Cortex of kidney (tissue), 1 donor: ENCODE data around the gene RTBDN.

Experiments used
- DNase-seq: peaks from one replicate; lab custom pipeline; 2025; lab: John Stamatoyannopoulos, UW

RTBDN gene

DNA sequence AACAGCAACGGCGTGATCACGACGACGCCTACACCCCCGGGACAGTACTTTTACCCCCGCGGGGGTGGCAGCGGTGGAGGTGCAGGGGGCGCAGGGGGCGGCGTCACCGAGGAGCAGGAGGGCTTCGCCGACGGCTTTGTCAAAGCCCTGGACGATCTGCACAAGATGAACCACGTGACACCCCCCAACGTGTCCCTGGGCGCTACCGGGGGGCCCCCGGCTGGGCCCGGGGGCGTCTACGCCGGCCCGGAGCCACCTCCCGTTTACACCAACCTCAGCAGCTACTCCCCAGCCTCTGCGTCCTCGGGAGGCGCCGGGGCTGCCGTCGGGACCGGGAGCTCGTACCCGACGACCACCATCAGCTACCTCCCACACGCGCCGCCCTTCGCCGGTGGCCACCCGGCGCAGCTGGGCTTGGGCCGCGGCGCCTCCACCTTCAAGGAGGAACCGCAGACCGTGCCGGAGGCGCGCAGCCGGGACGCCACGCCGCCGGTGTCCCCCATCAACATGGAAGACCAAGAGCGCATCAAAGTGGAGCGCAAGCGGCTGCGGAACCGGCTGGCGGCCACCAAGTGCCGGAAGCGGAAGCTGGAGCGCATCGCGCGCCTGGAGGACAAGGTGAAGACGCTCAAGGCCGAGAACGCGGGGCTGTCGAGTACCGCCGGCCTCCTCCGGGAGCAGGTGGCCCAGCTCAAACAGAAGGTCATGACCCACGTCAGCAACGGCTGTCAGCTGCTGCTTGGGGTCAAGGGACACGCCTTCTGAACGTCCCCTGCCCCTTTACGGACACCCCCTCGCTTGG, 42.1 kb downstream of the RTBDN start:
- DNase-seq, result no peak

DNA sequence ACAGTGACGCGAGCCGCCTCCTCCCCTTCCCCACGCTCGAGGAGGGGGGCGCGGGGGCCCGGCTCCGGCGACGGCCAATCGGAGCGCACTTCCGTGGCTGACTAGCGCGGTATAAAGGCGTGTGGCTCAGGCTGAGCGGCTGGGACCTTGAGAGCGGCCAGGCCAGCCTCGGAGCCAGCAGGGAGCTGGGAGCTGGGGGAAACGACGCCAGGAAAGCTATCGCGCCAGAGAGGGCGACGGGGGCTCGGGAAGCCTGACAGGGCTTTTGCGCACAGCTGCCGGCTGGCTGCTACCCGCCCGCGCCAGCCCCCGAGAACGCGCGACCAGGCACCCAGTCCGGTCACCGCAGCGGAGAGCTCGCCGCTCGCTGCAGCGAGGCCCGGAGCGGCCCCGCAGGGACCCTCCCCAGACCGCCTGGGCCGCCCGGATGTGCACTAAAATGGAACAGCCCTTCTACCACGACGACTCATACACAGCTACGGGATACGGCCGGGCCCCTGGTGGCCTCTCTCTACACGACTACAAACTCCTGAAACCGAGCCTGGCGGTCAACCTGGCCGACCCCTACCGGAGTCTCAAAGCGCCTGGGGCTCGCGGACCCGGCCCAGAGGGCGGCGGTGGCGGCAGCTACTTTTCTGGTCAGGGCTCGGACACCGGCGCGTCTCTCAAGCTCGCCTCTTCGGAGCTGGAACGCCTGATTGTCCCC, 42.9 kb downstream of the RTBDN start, which contains the start of gene JUNB:
JUNB (plus strand) TSS at position 142 of the 706 bp plus-strand sequence; CDS start at position 428, 286 bp downstream.
- DNase-seq, result no peak

DNA sequence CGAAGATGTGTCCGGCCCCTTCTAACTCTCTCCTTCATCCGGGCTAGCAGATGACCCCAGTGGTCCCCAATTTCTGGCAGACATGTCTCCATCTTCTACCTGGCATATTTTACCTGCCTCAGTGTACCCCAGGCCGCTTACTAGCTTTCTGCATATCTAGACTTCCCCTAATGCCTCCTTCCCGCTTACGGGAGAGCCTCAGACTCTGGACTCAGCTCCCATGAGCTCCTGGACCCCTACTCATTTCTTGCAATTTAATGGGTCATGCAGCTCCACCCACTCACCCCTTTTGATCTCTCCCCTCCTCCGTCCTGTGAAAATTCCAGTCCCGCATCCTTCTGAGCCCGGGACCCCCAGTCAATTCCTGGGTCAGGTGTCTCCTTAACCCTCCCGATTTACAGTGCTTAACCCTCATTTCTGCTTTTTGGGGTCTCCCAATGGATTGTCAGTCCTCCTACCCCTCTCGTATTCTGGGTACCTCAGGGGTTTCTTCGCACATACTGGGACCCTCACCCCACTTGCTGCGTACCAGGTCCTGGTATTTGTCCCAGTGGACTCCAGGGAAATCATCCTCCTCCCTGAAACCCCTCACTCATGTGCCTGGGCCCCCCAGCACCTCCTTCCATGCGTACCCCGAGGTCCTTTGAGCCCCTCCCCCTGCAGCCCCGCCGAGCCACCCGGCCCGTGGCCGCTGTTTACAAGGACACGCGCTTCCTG, 43.6 kb downstream of the RTBDN start:
- no peak for DNase-seq

DNA sequence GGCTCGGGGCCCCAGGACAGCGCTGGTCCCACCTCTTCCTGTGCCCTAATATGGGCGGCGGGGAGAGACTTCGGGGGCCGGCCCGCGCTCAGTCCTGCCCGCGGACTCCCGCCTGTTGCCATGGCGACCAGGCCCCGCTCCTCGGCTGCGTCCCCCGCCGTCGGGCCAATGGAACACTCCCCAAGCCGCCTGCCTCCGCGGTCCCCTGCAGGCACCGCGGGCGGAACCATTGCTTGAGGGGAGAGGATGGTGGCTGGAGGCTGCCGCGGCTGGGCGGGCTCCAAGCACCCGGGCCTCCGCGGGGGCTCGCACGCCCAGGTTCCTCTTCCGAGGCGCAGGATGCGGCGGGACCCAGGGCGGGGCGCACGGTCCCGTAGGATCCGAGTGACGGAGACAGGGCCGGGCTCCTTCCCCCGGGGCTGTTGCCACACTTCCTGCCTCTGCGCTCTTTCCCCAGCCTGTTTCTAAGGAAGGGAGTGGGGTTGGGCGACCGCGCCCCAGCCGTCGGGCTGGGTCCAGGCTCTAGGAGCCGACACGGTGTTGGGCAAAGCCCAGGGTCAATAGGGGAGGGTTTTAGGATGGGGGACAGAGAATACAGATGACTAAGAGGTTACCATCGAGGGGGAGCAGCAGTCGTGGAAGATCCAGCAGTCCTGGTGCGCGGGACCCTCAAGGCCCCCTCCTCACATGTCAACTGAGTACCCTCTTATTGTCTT, 44.3 kb downstream of the RTBDN start:
- no peak for DNase-seq

DNA sequence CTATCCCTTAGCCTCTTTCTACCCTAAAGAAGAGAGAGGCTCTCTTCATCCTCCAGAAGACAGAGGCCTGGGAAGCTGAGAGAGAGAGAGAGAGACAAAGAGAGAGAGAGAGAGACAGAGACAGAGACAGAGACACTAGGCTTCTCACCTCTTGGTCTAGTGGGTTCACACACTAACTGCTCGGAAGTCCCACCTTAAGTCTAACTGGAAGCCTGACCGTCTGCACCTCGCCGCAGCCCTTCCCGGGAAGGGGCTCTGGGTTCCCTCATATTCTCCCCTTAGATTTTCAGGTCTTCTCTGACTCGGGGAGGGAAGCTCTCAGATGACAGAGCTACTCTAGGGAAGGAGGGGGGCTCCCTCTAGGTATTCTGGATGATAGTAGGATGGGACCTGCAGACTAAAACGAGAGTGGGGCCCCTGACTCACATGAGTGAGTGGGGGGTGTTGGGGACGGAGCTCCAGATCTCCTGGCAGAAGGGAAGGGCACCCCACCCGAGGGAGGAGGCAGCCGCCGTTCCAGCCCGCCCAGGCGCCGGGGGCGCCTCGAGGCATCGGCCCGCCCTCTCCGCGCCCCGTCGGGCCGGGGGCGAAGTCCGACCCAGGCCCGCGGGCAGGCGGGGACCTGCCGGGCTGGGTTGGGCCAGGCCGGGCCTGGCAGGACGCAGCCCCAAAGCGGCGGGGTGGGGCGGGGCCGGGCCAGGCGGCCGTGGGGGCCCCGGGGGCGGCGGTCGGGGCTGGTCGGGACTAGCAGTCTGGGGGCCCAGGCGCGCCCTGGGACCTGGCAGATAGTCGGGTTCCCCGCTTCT, 45.1 kb downstream of the RTBDN start:
- DNase-seq, result no peak

DNA sequence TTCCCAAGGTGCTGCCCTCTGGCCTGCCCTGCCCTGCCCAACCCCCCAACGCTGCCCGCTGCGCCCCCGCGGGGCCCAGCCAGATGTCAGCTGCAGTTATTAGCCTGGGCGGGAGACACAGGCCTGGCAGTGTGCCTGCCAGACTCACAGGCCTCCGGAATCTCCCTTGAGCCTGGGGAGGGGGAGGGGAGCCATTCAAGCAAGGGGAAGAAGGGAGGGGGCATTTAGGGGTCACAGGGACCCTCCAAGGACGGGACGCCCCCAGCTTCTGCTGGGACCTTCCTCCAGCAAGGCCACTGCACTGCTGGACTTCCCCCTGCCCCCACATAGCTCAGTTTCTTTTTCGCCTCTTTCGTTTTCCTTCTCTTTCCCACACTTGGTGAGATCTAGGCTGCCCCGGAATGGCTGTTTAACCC, 45.7 kb downstream of the RTBDN start:
- DNase-seq, result no peak

DNA sequence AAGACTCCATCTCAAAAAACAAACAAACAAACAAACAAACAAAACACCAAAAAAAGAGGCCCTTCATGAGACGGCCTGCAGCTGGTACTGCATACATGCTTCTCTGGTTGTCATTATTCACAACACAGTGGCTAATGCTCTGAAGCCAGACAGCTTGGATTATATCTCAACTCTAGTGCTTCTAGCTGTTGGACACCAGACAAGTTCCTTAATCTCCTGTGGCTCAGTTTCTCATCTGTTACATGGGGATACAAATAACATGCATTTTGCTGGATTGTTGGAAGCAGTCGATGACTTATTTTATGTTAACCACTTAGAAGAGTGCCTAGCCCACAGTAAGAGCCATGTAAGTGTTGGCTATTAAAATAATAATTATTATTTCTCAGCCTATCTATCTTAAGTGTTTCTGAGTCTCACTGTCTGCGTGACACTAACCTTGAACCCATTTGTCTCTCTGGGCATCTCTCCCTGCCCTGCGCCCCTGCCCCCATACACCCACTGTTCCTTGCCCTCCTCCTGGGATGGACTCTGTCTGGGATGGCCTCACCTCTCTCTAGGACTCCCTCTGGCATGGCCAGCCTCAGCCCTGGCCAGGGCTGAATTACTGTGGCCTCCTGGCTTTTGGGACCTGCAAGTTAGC, 46.2 kb downstream of the RTBDN start:
- no peak for DNase-seq

DNA sequence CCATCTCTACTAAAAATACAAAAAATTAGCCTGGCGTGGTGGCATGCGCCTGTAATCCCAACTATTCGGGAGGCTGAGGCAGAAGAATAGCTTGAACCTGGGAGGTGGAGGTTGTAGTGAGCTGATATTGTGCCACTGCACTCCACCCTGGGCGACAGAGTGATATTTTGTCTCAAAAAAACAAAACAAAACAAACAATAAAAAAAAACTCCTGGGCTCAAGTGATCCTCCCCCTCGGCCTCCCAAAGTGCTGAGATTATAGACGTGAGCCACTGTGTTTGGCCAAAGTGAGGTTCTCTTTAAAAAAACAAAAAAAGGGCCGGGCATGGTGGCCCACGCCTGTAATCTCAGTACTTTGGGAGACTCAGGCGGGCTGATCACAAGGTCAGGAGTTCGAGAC, 46.9 kb downstream of the RTBDN start:
- no peak for DNase-seq

DNA sequence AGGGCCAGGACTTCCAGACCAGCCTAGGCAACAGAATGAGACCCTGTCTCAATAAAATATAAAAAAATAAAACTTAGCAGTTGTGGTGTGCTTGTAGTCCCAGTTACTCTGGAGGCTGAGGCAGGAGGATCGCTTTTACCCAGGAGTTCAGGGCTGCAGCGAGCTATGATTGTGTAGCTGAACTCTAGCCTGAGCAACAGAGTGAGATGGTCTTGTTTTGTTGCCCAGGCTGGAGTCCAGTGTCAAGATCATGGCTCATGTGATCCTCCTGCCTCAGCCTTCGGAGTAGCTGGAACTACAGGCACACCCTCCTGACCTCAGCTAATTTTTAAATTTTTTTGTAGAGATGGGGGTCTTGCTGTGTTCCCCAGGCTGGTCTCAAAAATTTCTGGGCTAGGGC, 47.4 kb downstream of the RTBDN start:
- no peak for DNase-seq

DNA sequence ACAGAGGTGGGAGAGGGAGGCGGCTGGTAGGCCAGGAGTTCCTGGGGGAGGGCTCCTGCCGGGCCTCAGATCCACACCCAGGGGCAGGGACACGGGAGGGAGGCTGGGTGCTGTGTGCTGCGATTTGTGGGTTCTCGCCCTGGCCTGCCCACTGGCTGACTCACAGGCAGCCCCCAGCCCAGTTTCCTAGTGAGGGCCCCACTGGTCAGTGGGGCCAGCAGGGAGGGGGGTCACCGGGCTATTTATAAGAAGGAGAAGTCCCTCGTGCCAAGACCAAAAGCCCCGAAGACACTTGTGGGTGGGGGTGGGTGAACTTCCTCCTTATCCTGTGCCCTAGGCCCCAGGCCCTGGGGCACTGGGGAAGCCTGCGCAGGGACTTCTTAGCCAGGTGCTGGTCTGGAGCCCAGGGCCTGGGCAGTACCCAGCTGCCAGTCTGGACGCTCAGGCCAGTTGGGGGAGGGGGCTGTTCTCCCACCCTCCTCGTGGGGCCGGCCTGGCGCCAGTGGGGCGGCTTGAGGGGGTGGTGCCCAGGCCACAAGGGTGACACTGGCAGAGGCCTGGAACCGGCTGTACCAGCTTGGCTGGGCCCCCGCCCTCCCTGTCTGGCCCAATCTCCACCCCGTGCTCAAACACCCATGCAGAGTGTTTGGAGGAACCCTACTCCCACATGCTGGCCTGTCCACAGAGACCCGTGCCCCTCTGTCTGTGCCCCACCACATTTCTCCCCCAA, 48.1 kb downstream of the RTBDN start:
- DNase-seq, result no peak

DNA sequence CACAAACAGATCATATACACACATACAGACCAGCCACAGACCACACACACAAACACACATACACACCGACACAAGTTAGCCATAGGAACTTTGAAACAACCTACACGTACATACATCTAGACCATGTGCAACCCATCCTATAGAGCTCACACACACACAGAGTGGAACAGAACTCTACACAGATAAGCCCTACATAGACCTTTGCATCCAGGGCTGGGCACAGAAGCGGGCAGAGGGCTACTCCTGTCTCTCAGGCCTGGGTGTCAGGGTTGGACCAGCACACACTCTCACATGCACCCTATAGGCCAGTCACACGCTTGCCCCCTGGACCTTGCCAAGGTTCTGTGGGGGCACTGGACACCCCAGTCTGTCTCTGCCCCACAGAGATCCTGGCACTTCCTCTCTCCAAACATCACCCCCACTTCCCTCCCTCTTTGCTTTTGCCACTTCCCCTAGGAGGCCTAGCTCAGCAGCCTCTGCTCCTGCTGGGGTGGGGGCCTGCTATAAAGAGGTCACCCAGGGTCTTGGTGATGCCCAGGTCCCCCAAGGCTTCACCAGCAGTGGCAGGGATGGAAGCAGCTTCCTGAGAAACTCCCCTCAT, 48.8 kb downstream of the RTBDN start:
- no peak for DNase-seq

DNA sequence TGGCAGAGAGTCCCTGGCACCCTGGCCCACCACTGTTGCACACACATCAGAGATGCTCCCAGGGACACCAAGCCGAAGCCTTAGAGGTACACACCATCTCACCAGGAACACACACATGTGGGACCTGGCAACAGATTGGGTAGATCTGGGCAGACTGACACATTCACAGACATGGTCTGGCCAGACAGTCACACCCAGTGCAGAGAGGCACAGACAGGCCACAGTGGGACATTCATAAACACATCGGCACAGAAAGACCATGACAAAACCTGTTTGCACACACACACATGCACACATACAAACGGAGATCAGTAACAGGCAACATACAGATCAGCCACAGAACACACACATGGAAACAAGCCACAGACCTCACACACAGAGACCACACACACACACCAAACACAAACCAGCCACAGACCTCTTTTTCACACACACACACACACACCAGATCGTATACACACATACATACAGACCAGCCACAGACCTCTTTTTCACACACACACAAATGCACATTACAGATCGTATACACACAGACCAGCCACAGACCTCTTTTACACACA, 49.4 kb downstream of the RTBDN start:
- DNase-seq, result no peak

DNA sequence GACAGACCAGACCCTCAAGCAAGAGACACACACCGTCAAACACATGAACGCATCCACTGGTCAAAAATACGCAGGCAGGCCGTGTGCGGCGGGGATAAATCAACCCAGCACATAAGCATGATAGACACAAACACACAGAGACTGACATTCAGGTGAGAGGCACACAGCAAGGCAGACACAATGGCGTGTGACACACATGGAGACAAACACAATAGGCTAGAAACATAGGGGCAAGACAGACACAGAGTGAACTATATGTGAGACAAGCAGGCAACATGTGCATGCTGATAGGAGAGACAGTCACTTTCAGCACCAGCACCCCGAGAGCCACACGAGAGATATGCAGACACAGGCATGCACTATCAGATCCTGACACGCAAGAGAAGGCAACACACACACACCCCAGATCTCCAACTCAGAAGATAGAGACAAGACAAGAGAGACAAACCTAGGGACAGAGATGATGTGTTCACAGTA, 49.9 kb downstream of the RTBDN start:
- no peak for DNase-seq

DNA sequence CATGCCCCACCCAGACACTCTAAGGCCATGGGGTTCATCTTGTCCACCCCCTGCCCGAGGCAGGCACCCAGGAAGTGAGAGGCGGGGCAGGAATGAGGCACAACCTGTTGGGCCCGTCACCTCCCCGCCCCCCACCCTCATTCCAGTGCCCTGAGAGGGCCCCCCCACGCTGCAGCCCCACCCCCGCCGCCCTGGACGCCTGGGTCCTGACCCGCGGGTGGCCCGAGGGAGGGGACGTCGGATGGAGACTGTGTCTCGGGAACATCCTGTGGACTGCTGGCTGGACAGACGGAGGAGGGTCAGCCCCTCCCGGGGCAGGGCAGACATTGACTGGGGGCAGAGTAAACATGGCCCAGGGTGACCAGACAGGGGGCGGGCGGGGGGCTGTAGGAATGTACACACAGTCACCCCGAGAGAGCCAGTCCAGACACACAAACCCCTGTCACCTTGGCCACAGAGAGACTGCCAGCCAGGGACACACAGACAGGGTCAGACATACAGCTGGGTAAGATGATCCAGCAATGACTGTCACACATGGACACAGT, 50.5 kb downstream of the RTBDN start:
- no peak for DNase-seq

DNA sequence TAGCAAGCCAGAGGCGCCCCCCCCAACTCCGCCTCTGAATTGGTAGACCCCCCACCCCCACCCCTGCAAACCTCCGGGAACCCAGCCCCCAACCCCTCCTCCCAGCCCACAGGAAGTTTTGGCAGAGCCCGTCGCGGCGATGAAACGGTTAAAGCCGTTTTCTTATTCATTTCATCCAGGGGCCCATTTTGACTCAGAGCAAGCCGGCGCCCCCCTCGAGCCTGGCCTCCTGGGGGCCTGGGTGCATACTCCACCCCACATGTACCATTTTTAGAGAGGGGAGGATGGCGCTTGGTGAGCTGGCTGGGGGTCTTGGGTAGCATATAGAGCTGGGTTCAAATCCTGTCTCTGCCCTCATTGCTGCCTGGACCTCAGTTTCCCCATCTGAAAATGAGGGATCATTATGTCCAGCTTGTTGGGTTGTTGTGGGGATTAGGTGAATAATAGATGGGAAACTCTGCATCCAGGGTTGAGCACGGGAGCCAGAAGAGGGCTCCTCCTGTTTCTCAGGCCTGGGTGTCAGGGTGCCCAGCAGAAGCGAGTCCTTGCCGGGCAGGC, 51.0 kb downstream of the RTBDN start:
- DNase-seq, result no peak

DNA sequence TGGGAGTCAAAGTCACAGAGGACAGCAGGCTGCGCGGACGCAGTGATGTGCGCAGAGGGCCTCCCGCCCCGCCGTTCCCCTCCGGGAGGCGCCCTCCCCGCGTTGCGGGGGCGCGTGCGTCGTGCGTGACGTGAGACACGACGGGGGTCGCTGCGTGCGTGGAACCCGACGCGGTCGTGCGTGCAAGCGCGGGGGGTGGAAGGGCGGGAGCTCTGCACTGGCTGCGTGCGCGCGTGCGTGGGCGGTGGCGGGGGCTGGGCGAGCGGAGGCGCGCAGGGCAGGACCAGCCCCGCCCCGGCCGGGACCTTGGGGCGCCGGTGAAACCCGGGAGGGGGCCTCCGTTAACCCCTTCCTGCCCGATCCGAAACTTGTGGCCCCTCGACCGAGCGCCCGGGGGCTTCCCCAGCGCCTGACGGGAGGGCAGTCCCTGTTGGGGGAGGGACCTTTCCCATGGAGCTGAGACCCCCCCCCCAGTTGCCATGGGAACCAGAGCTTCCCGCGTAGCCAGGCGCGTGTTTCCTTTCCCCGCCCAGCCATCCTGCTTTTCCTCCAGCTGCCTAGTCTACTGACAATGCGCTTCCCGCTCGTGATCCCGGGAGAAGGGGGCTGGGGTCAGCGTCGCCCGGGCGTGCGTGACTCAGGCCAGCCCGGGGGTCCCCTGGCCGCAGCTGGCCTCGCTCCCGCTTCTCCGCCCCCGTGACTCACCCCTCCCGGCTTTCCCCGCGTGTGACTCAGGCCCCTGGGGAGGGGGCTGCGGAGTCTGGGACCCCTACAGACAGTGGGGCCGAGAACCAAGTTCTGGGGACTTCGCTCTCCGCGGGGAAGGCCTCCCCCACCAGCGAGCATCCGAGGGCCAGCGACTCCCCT, 51.7 kb downstream of the RTBDN start:
- DNase-seq, result no peak

DNA sequence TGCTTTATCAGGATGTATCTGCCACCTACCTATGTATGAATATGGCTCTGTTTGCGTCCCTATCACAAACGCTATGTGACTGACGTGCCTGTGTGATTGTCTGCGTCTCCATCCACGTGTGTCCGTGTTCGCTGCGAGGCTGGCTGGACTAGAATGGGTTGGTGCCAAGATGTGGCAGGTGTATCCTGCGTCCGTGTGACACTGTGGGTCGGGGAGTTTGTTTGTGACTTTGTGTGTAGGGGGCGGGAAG, 52.3 kb downstream of the RTBDN start:
- no peak for DNase-seq
